Vagina (tissue), 2 donors: ENCODE results near the gene RPL10. TPM values are rescaled to one million over a fixed set of nuclear protein-coding genes. Genes with fewer than 3 reads are reported as not detected.

ENCODE experiments used
- DNase-seq, 2 donors: peaks; one replicate each; pipeline ENCODE4 v3.0.0-alpha.2; 2017; ENCODE audit errors: extremely low spot score in 2 of 2
- H3K27ac ChIP-seq: fragments of 200-600 bp; sonication (generic); one replicate; pipeline ENCODE4 v1.5.1; 2019
- H3K27me3 ChIP-seq: fragments of 200-600 bp; sonication (generic); one replicate; pipeline ENCODE4 v1.5.1; 2019
- H3K36me3 ChIP-seq, 2 donors: fragments of 200-600 bp; sonication (generic); one replicate each; pipeline ENCODE4 v1.5.1; 2017 to 2019
- H3K4me1 ChIP-seq: fragments of 200-600 bp; sonication (generic); one replicate; pipeline ENCODE4 v1.5.1; 2019
- H3K4me3 ChIP-seq, 2 donors: fragments of 200-600 bp; sonication (generic); 1 replicate in 1 of 2; 2 replicates in 1 of 2; pipeline ENCODE4 v1.5.1; 2016 to 2019
- H3K9me3 ChIP-seq: fragments of 200-600 bp; sonication (generic); one replicate; pipeline ENCODE4 v1.5.1; 2019
- POLR2A ChIP-seq, 2 donors: fragments of 450-650 bp; IDR thresholded peaks; one replicate each; pipeline ENCODE4 v1.6.1; 2017; ENCODE audit warnings: antibody characterized with exemption in 2 of 2, mild to moderate bottlenecking in 2 of 2, moderate library complexity in 2 of 2
- POLR2AphosphoS5 ChIP-seq, 2 donors: sonication (generic); formaldehyde crosslinking; IDR thresholded peaks; one replicate each; pipeline ENCODE4 v1.9.0; 2017; ENCODE audit warnings: antibody characterized with exemption in 2 of 2, mild to moderate bottlenecking in 2 of 2, low read depth in 1 of 2; ENCODE audit not compliant: insufficient read depth in 1 of 2
- intact Hi-C: fragments of 100-400 bp; cut with DNase I; formaldehyde crosslinking; loops from one replicate; pipeline ENCODE4 v1.15.1; 2023
- total RNA-seq: library from RNA; depleted of rRNA; stranded (reverse); fragments of >200 nt; gene quantifications from one replicate; pipeline ENCODE4 v1.2.3, GENCODE V29; 2016
- TF ChIP-seq, protein P1 (sequence below), 3 experiments: fragments of 450-650 bp in 2 of 3; fragments of 200-600 bp in 1 of 3; sonication (generic) in 1 of 3; IDR thresholded peaks; one replicate each; pipeline ENCODE4 v1.5.1; 2017 to 2019; ENCODE audit warnings: antibody characterized with exemption in 3 of 3, mild to moderate bottlenecking in 2 of 3, moderate library complexity in 2 of 3

Gene RPL10
- total RNA-seq, result 3,948 TPM

- Histone ChIP-seq H3K4me3 (peak within 1 kb of the TSS; percentile 65 to 69), H3K4me1 (peaks cover 21% of the 10 kb centered on the region), H3K36me3 (peaks cover 0 to 20% of the 10 kb centered on the region in 2 donors), H3K27me3 (no peaks in the 10 kb centered on the region), H3K27ac (peak within 1 kb of the TSS; percentile 88), H3K9me3 (no peaks in the 10 kb centered on the region)
- intact Hi-C loops, result loop anchor here (5.0 kb wide), 1 partner anchor 134 kb away; no protein-coding TSS in a partner anchor
- peak in 1 of 2 donors; percentile 98 for DNase-seq
- TF ChIP-seq, protein P1, sequence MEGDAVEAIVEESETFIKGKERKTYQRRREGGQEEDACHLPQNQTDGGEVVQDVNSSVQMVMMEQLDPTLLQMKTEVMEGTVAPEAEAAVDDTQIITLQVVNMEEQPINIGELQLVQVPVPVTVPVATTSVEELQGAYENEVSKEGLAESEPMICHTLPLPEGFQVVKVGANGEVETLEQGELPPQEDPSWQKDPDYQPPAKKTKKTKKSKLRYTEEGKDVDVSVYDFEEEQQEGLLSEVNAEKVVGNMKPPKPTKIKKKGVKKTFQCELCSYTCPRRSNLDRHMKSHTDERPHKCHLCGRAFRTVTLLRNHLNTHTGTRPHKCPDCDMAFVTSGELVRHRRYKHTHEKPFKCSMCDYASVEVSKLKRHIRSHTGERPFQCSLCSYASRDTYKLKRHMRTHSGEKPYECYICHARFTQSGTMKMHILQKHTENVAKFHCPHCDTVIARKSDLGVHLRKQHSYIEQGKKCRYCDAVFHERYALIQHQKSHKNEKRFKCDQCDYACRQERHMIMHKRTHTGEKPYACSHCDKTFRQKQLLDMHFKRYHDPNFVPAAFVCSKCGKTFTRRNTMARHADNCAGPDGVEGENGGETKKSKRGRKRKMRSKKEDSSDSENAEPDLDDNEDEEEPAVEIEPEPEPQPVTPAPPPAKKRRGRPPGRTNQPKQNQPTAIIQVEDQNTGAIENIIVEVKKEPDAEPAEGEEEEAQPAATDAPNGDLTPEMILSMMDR (IDR thresholded peaks at IDR 0.05), result no peak
- TF ChIP-seq POLR2A (IDR thresholded peaks at IDR 0.05) (peak in 1 of 2 donors; percentile 79), POLR2AphosphoS5 (IDR thresholded peaks at IDR 0.05; ENCODE audit: insufficient read depth in 1 of 2, low read depth in 1 of 2) (peak; percentile 85 to 94)
Observed at GRCh38 chrX:154397888-154398667, at the start of gene RPL10. Gene RPL10, plus strand, starts transcription at chrX:154398377. Its CDS starts 143 bp downstream, at chrX:154398520.

DNA sequence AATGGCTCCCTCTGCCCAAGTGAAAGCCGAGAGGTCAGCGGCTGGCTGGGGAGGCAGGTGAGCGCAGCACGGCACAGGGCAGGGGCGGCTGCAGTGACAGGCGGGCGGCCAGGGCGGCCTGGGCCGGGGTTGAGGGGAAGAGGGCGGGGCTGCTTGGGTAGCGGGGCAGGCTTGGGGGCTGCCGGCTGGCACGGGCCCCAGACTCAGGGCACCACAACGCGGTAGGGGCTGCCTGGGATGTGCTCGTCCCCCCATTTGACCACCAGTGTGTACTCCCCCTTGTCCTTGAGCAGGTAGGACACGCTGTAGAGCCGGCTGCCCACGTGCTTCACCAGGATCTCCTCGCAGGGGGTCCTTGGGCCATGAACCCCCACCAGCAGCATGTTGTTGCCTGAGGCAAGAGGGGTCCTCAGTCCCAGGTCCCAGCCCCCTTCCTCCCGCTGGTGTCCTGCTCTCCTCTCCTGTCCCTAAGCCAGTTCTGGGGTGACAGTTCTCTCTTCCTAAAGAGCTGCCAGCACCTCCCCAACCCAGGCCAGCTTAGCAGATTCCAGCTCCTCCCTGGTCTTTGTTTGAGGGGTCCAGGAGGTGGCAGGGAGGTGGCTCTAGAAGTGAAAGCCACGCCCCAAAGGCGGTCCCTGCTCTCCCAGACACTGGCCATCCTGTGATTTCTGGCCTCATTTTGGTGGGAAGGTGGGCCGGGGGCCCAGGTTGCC, 49.4 kb upstream of the RPL10 start:
- intact Hi-C loops, result no loop called here
- Histone ChIP-seq H3K4me1 (no peaks in the 10 kb centered on the region), H3K36me3 (peaks cover 0 to 38% of the 10 kb centered on the region in 2 donors), H3K27ac (no peak overlapping the region), H3K9me3 (no peaks in the 10 kb centered on the region), H3K4me3 (no peak overlapping the region), H3K27me3 (no peaks in the 10 kb centered on the region)
- no peak for DNase-seq
- no peak for TF ChIP-seq POLR2A (IDR thresholded peaks at IDR 0.05)
- TF ChIP-seq POLR2AphosphoS5 (IDR thresholded peaks at IDR 0.05; ENCODE audit: insufficient read depth in 1 of 2, low read depth in 1 of 2), result peak in 1 of 2 donors; percentile 41
- TF ChIP-seq, protein P1 (IDR thresholded peaks at IDR 0.05), result no peak

GRCh38 chrX:154349359-154349935, 48.7 kb upstream of the RPL10 start:
- Histone ChIP-seq H3K36me3 (peaks cover 0 to 45% of the 10 kb centered on the region in 2 donors), H3K27me3 (no peaks in the 10 kb centered on the region), H3K27ac (no peak overlapping the region), H3K9me3 (no peaks in the 10 kb centered on the region), H3K4me3 (no peak overlapping the region), H3K4me1 (no peaks in the 10 kb centered on the region)
- DNase-seq, result no peak
- TF ChIP-seq, protein P1 (IDR thresholded peaks at IDR 0.05), result no peak
- TF ChIP-seq POLR2AphosphoS5 (IDR thresholded peaks at IDR 0.05; ENCODE audit: insufficient read depth in 1 of 2, low read depth in 1 of 2), result peak in 1 of 2 donors; percentile 53
- intact Hi-C loops, result no loop called here

DNA sequence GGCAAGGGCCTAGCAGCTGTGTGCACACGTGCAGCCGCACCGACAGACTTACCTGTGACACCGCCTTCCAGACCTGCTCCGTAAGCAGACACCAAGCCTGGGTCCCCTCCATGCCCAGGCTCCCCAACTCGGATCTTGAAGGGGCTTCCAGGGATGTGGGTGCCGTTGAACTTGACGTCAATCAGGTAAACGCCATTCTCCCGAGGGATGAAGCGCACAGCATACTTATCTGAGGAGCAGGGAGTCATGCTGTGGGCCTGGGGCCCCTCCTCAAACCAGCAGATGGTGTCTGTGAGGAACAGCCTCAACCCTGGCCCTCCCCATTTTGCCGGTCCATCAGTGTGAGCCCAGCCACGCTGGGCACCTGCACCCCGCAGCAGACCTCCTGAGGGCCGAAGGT, 48.2 kb upstream of the RPL10 start:
- no peak for DNase-seq
- no peak overlapping the region for H3K27ac ChIP-seq
- no peaks in the 10 kb centered on the region for H3K27me3 ChIP-seq
- no peaks in the 10 kb centered on the region for H3K4me1 ChIP-seq
- H3K4me3 ChIP-seq, result no peak overlapping the region
- peaks cover 0 to 50% of the 10 kb centered on the region in 2 donors for H3K36me3 ChIP-seq
- no peaks in the 10 kb centered on the region for H3K9me3 ChIP-seq
- intact Hi-C loops, result no loop called here
- TF ChIP-seq, protein P1 (IDR thresholded peaks at IDR 0.05), result no peak
- TF ChIP-seq POLR2AphosphoS5 (IDR thresholded peaks at IDR 0.05; ENCODE audit: insufficient read depth in 1 of 2, low read depth in 1 of 2), result no peak
